Gastrocnemius medialis (tissue), 4 donors: ENCODE measurements around the gene TNS1.

Source experiments
- CTCF ChIP-seq, 5 experiments: fragments of 450-650 bp in 3 of 5; fragments of 200-600 bp in 2 of 5; sonication (generic) in 2 of 5; IDR thresholded peaks in 4 of 5; conservative IDR thresholded peaks in 1 of 5; 1 replicate in 4 of 5; 2 replicates in 1 of 5; pipeline ENCODE4 v1.5.1; 2016 to 2019; ENCODE audit warnings: antibody characterized with exemption in 5 of 5, mild to moderate bottlenecking in 3 of 5, moderate library complexity in 3 of 5
- POLR2A ChIP-seq, 2 donors: fragments of 450-650 bp; IDR thresholded peaks; one replicate each; pipeline ENCODE4 v1.6.1; 2017; ENCODE audit warnings: antibody characterized with exemption in 2 of 2, mild to moderate bottlenecking in 2 of 2, moderate library complexity in 2 of 2

- TF ChIP-seq CTCF (IDR thresholded peaks at IDR 0.05 in 4 of 5, conservative IDR thresholded peaks at IDR 0.05 in 1 of 5) (no peak), POLR2A (IDR thresholded peaks at IDR 0.05) (peak in 1 of 2 donors; percentile 29)
These were observed 14.6 kb upstream of the TNS1 start for GRCh38 chr2:218017211-218018053.
